HG03457 (cell line): ENCODE measurements around the gene C19orf67.

Experiments
- ATAC-seq: cut with Tn5 transposase; IDR thresholded peaks from one replicate; pipeline ENCODE4 v1.9.1; 2021; ENCODE audit warnings: moderate number of reproducible peaks; ENCODE audit not compliant: unreplicated experiment

C19orf67 gene

DNA sequence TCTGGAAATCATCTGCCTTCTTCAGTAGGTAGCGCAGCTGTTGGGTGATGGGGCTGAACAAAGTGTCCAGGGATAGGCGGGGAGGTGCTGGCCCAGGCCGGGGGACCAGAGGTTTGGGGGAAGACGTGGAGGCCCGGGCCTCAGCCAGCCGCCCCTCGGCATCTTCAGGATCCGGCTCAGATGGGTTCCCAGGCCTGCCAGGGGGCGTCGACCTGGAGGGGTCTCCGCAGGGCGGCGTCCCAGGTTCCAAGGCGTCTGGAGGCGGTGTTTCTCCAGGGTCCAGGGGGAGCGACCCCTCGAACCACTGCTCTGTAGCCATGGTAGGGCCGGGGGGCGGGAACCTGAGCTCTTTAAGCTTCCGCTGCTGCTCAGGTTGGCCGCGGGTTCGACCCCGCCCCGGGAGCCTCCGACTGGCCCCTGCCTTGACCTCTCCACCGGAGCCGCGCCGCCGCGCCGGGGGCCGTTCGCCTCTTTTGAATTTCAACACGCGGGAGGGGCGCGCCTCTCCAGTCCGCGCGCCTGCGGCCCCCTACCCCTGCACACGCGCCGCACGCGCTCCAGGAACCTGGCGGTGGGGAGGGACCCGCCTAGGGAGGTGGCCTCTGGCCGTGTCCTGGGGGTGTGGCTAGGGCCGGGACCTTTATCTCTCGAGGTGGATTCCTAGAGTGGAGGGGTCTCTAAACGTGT is at the start of gene C19orf67:
Gene C19orf67, minus strand, starts transcription at position 475 of the 687 bp plus-strand sequence. Its CDS starts 156 bp downstream, at position 319.
- ATAC-seq: no peak

DNA sequence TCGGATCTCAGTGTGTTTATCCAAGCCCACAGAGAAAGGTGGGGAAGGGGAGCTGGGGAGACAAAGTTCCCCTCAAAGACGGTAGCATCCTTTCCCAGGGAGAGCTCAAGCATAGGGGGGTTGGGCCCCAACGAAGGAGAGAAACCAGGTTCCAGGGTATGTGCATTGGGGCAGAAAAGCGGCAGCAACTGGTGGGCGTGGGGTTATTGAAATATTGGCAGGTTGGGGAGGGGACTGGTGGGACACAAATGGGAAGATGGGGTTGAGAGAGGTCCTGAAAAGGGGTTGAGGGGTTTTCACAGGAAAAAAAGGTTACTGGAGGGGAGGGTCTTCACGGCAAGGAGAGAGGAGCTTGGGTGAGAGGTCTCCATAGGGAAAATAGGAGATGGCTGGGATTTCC is 49.8 kb upstream of the C19orf67 start:
- ATAC-seq: no peak

DNA sequence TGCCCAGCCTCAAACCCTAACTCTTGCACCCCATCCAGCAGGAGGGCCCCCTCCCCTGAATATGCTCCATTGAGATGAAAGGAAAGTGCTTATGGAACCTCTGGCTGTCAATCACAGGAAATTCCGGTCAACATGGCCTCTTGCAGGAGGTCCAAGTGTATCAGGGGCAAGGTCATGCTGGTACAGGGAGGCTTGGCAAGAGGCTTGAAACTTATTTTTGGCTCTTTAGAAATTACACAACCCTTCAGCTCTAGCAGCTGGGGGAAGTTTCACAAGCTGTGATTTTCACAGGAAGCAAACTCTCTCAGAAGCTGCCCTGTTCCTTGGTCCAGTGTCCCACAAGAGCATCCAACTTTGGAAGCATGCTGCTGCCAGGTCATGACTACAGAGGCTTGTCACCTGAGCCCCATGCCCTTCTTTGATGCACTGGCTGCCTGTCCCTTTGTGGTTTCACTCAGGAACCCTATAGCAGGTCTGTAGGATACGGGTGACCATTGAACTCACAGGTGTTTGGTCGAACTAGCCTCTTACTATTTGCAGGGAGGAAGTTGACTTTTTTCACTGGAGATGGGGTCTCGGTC is 42.4 kb upstream of the C19orf67 start:
- no peak for ATAC-seq

GRCh38 chr19:14127176-14127575 is 41.6 kb upstream of the C19orf67 start:
- no peak for ATAC-seq

- ATAC-seq: no peak
Measured at GRCh38 chr19:14122924-14123323, 37.3 kb upstream of the C19orf67 start.

- ATAC-seq: no peak
Measured at GRCh38 chr19:14120497-14120780, 34.9 kb upstream of the C19orf67 start.

DNA sequence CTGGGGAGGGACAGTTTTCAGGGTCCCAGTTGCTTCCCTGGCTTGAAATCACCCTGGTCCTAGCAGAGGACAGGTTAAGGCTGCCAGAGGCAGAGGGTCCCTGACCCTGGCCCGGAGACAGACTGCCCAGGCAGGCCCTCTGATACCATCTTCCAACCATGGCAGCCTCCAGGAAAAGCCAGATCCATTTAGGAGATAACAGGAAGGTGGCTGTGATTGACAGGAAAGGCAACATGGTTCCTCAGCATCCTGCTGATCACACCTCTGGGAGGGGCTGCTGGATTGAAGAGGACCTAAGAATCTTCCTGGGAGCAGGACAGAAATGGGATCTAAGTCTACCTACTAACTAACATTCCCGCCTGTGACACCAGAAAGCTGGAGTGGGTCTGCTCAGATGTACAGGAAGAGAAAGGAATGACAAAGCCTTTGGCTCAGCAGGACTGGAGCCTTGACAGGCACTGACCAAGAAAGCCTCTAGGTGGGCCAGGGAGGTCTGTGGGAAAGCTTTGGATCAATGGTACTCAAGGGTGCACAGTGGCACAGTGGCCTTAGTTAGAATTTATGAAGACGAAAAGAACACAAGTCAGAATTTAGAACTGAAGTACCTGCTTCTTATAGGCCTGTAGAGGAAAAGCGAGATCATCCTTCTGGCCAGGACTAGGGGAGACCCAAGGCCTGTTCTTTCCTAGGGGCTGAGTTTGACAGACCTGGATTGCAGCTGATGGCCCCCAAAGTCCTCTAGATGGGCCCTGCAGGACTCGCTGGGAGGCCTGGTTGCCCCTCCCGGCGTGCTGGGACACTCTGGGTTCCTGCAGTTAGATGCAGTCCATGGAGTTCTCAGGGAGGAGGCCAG is 34.3 kb upstream of the C19orf67 start:
- ATAC-seq: no peak

- no peak for ATAC-seq
Measured at GRCh38 chr19:14119146-14119545, 33.6 kb upstream of the C19orf67 start.

- ATAC-seq: peak; percentile 26
Measured at GRCh38 chr19:14118165-14119051, 32.8 kb upstream of the C19orf67 start.

- ATAC-seq: peak; percentile 71
Measured at GRCh38 chr19:14117668-14118164, 32.1 kb upstream of the C19orf67 start, which contains the start of gene PRKACA. Gene PRKACA (minus strand): TSS chr19:14117762. CDS start chr19:14117547, 215 bp downstream.

GRCh38 chr19:14116918-14117578 is 31.5 kb upstream of the C19orf67 start:
- peak; percentile 9 for ATAC-seq

DNA sequence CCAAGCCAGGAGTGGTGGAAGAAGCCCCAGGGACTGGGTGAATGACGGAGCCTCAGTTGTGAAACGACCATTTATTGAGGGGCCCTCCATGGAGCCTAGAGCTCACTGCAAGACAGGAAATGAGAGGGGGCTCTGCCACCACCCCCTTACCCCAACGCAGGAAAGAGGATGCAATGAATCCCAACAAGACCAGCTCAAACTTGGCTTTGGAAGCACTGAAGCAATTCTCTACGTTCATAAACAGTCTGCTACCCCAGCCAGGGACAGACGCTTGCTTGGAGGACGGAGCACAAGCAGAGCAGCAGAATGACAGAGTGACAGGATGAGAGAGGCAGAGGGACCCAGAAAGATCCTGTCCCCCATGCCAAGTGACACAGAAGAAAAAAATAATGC is 30.9 kb upstream of the C19orf67 start:
- ATAC-seq: no peak

- ATAC-seq: no peak
Measured at GRCh38 chr19:14115756-14116155, 30.2 kb upstream of the C19orf67 start.

GRCh38 chr19:14114854-14115253 is 29.3 kb upstream of the C19orf67 start:
- ATAC-seq: no peak

GRCh38 chr19:14114439-14114838 is 28.9 kb upstream of the C19orf67 start:
- no peak for ATAC-seq

DNA sequence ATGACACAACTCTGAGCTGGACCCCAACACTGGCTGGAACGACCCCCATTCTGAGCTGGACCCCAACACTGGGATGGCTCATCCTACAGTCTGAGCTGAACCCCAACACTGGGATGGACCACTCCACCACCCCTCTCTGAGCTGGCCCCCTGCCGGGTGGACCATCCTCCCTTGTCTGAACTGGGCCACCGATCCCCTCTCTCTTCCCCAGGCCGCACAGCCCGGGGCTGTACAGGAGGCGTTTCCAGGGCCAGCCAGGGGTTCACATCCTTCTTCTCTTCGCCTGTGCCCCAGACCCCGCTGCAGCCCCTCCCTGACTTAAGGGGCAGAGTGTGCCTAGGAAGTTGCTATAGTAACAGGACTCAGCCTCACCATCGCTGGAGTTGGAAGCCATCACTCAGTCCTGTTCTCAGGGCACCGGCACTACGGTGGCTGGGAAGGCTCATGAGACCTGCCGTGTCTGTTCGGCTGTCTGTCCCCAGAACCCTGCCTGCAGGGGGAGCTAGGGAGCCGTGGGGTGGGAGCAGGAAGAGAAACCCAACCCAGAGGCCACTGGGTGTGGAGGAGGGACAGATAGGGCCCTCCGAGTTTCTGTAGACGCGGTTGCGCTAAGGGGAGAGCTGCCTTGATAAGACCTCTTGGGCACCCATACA is 28.3 kb upstream of the C19orf67 start:
- no peak for ATAC-seq

DNA sequence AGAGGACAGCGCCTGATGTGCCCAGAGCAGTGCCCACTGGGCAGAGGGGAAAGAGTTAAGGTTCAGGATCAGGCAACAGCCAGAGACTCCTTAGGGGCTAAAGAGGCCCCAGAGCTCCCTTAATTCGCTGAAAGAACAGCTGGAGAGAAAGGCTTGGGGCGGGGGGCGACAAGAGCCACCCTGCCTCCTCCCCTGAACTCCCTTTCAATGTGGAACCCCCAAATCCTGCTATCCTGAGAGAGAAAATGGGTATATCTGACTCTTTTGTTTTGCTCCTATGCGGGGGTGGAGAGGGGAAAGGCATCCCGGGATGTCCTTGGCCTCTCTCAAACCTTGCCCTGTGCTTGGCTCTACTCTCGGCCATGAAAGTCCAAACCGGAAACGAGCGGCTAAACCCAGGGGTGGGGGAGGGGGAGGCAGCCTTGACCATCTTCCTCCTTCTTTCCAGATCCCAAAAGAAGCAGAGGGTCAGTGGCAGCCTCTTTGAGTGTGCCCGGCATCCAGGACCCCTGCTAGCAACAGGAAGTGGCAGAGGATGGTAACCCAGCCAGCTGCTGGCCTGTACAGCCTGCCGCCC is 27.3 kb upstream of the C19orf67 start:
- ATAC-seq: no peak

- no peak for ATAC-seq
Measured at GRCh38 chr19:14112051-14112808, 26.6 kb upstream of the C19orf67 start.

DNA sequence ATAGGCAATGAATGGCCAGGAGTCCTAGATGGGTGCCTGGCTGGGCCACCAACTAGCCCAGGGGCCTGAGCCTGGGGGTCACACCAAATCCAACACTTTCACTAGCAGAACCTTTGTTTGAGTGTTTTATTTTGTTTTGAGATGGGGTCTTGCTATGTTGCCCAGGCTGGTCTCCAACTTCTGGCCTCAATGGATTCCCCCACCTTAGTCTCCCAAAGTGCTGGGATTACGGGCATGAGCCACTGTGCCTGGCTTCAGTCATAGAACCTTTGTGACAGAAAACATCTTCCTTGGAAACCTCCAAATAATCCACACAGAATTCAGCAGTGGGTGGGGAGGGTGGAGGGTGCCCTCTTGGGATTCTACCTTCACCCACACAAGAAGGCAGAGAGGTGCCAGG is 25.9 kb upstream of the C19orf67 start:
- no peak for ATAC-seq
